Neural progenitor cell (in vitro differentiated cells): ENCODE measurements around the gene ARHGAP40.

ENCODE experiments used
- CTCF ChIP-seq: fragments of 200-600 bp; sonication (generic); IDR thresholded peaks from 2 replicates; pipeline ENCODE4 v1.5.1; 2017; ENCODE audit warnings: antibody characterized with exemption, mild to moderate bottlenecking
- EZH2 ChIP-seq: fragments of 200-600 bp; sonication (generic); IDR thresholded peaks from 2 replicates; pipeline ENCODE4 v1.6.1; 2017; ENCODE audit warnings: antibody characterized with exemption, mild to moderate bottlenecking, moderate library complexity

- TF ChIP-seq EZH2 (no peak), CTCF (no peak)
Measured at GRCh38 chr20:38642498-38642897, 40.9 kb downstream of the ARHGAP40 start.
